CD4-positive, alpha-beta memory T cell (primary cell): ENCODE data around the gene CATSPERZ. TPM values are rescaled to one million over a fixed set of nuclear protein-coding genes. Genes with fewer than 3 reads are reported as not detected.
A peak's percentile ranks its signal among the peaks of the same experiment; 100 is the strongest.

Experiments used
- CTCF ChIA-PET: fragments of 350-600 bp; sonication (Branson Sonifier 250); formaldehyde crosslinking; loops from one replicate; lab custom pipeline; 2021; ENCODE audit warnings: inconsistent platforms; ENCODE audit not compliant: partially characterized antibody; lab: Charles Lee
- POLR2A ChIA-PET: fragments of 350-600 bp; sonication (Branson Sonifier 250); formaldehyde crosslinking; loops from one replicate; lab custom pipeline; 2021; ENCODE audit not compliant: partially characterized antibody; lab: Charles Lee
- DNase-seq, 5 donors: peaks; one replicate each; pipeline versions ENCODE4 v3.0.0 to v3.0.0-alpha.2; 2020 to 2022; ENCODE audit warnings: mixed read lengths in 1 of 5
- H3K27ac ChIP-seq: one replicate; pipeline ENCODE4 v1.7.0; 2013; ENCODE audit warnings: low read depth, low read length
- H3K27me3 ChIP-seq: 2 replicates; pipeline ENCODE4 v1.7.0; 2013; ENCODE audit warnings: mild to moderate bottlenecking, low read length, moderate library complexity; ENCODE audit not compliant: insufficient read depth
- H3K36me3 ChIP-seq: 2 replicates; pipeline ENCODE4 v1.7.0; 2013; ENCODE audit warnings: mild to moderate bottlenecking, low read length, moderate library complexity; ENCODE audit not compliant: insufficient read depth
- H3K4me1 ChIP-seq: 2 replicates; pipeline ENCODE4 v1.7.0; 2013; ENCODE audit warnings: mild to moderate bottlenecking, low read length, moderate library complexity; ENCODE audit not compliant: insufficient read depth
- H3K4me3 ChIP-seq, 2 donors: one replicate each; pipeline ENCODE4 v1.7.0; 2013; ENCODE audit warnings: low read length in 2 of 2, mild to moderate bottlenecking in 1 of 2
- H3K9me3 ChIP-seq, 2 donors: one replicate each; pipeline ENCODE4 v1.7.0; 2013; ENCODE audit warnings: low read length in 2 of 2, control low read depth in 1 of 2; ENCODE audit not compliant: control insufficient read depth in 1 of 2
- H3K27ac Mint-ChIP-seq, 7 donors: one replicate each; pipeline ENCODE4 v1.8.0; 2020 to 2021; ENCODE audit warnings: mixed read lengths in 7 of 7, mild to moderate bottlenecking in 6 of 7, inconsistent platforms in 3 of 7, moderate library complexity in 3 of 7
- H3K27me3 Mint-ChIP-seq, 2 donors: one replicate each; pipeline ENCODE4 v1.8.0; 2020 to 2021; ENCODE audit warnings: mixed read lengths in 2 of 2
- H3K36me3 Mint-ChIP-seq, 2 donors: one replicate each; pipeline ENCODE4 v1.8.0; 2020 to 2021; ENCODE audit warnings: mixed read lengths in 2 of 2, inconsistent platforms in 1 of 2, mild to moderate bottlenecking in 1 of 2
- H3K4me1 Mint-ChIP-seq, 4 donors: one replicate each; pipeline ENCODE4 v1.8.0; 2020 to 2021; ENCODE audit warnings: mixed read lengths in 4 of 4, mild to moderate bottlenecking in 1 of 4
- H3K4me3 Mint-ChIP-seq, 8 donors: one replicate each; pipeline ENCODE4 v1.8.0; 2020 to 2021; ENCODE audit warnings: mixed read lengths in 8 of 8, mild to moderate bottlenecking in 7 of 8, moderate library complexity in 6 of 8, inconsistent platforms in 3 of 8
- H3K9me3 Mint-ChIP-seq, 8 donors: one replicate each; pipeline ENCODE4 v1.8.0; 2020 to 2021; ENCODE audit warnings: mixed read lengths in 8 of 8, mild to moderate bottlenecking in 5 of 8, inconsistent platforms in 3 of 8, moderate library complexity in 1 of 8
- intact Hi-C: fragments of 100-400 bp; cut with micrococcal nuclease; formaldehyde crosslinking; loops from one replicate; pipeline ENCODE4 v1.15.1; 2023
- polyA plus RNA-seq, 2 donors: library from polyadenylated mRNA; unstranded; fragments of 300-500 nt; fragmentation: Illumina TruSeq; gene quantifications; one replicate each; pipeline ENCODE4 v1.2.3, GENCODE V29; 2021
- total RNA-seq, 2 experiments: library from RNA; stranded (reverse); gene quantifications; one replicate each; pipeline ENCODE4 v1.2.3, GENCODE V29; 2021

CATSPERZ gene
- total and polyA plus RNA-seq, 4 experiments from 2014 or later: not detected

GRCh38 chr11:64284962-64285884 lies 14.9 kb upstream of the CATSPERZ start, which contains the start of gene GPR137:
TSS of gene GPR137 (plus strand) at chr11:64285848. CDS start at chr11:64286525, 677 bp downstream.
- peaks cover 0 to under 1% of the 10 kb centered on the region in 2 donors for H3K27me3 Mint-ChIP-seq
- H3K27ac ChIP-seq: peak within 1 kb of the TSS; percentile 100
- peak within 1 kb of the TSS; percentile 93 to 96 for H3K4me3 ChIP-seq
- H3K4me3 Mint-ChIP-seq: peak within 1 kb of the TSS; percentile 90 to 93 (median 92)
- intact Hi-C loops: loop anchor here (1.0 kb wide), 6 partner anchors 15 to 100 kb away; partner anchors contain the start of genes FKBP2, PPP1R14B and TRMT112
- no peaks in the 10 kb centered on the region for H3K9me3 ChIP-seq
- H3K36me3 Mint-ChIP-seq: peaks cover 0 to 11% of the 10 kb centered on the region in 2 donors
- no peaks in the 10 kb centered on the region for H3K36me3 ChIP-seq
- ChIA-PET POLR2A (interaction anchor here (0.7 to 8.6 kb wide), 22 partner anchors 9 to 1444 kb away, joined by 3 to 233 read pairs (median 6); partner anchors contain the start of genes CATSPERZ, ESRRA, FERMT3 and FKBP2), CTCF (interaction anchor here (1.5 to 7.3 kb wide), 5 partner anchors 13 to 80 kb away, joined by 7 to 47 read pairs (median 21); partner anchors contain the start of genes CATSPERZ and FERMT3)
- H3K9me3 Mint-ChIP-seq: no peaks in the 10 kb centered on the region
- peak within 1 kb of the TSS; percentile 96 to 99 (median 98) for H3K27ac Mint-ChIP-seq
- H3K27me3 ChIP-seq: no peaks in the 10 kb centered on the region
- peaks cover 24% of the 10 kb centered on the region for H3K4me1 ChIP-seq
- H3K4me1 Mint-ChIP-seq: peaks cover 11 to 48% (median 23%) of the 10 kb centered on the region in 4 donors
- peak; percentile 94 to 98 (median 96) for DNase-seq

GRCh38 chr11:64285885-64286800 lies 14.0 kb upstream of the CATSPERZ start:
- DNase-seq: no peak
- ChIA-PET CTCF (interaction anchor here (1.7 to 7.3 kb wide), 4 partner anchors 14 to 81 kb away, joined by 7 to 47 read pairs (median 28); partner anchors contain the start of genes CATSPERZ and FERMT3), POLR2A (interaction anchor here (1.2 to 8.6 kb wide), 9 partner anchors 16 to 100 kb away, joined by 3 to 233 read pairs (median 23); partner anchors contain the start of genes CATSPERZ, ESRRA, FERMT3 and FKBP2)
- H3K4me3 ChIP-seq: peak overlapping the region in 1 of 2 donors; percentile 96
- peaks cover 6% of the 10 kb centered on the region for H3K27me3 ChIP-seq
- H3K4me1 ChIP-seq: peaks cover 24% of the 10 kb centered on the region
- H3K9me3 ChIP-seq: no peaks in the 10 kb centered on the region
- Mint-ChIP-seq H3K27ac (peak overlapping the region; percentile 77 to 99 (median 90)), H3K9me3 (no peaks in the 10 kb centered on the region), H3K27me3 (peaks cover 5 to 7% of the 10 kb centered on the region in 2 donors), H3K4me3 (peak overlapping the region; percentile 71 to 82 (median 80)), H3K4me1 (peaks cover 15 to 54% (median 27%) of the 10 kb centered on the region in 4 donors), H3K36me3 (peaks cover 0 to 11% of the 10 kb centered on the region in 2 donors)
- intact Hi-C loops: loop anchor here (1.0 kb wide), 6 partner anchors 16 to 101 kb away; partner anchors contain the start of genes FKBP2, PPP1R14B and TRMT112
- H3K27ac ChIP-seq: peak overlapping the region; percentile 100
- no peaks in the 10 kb centered on the region for H3K36me3 ChIP-seq

- Histone ChIP-seq H3K36me3 (no peaks in the 10 kb centered on the region), H3K27ac (no peak overlapping the region), H3K9me3 (no peaks in the 10 kb centered on the region), H3K4me1 (peaks cover 26% of the 10 kb centered on the region), H3K4me3 (no peak overlapping the region), H3K27me3 (peaks cover 8% of the 10 kb centered on the region)
- intact Hi-C loops: no loop called here
- H3K9me3 Mint-ChIP-seq: no peaks in the 10 kb centered on the region
- H3K4me3 Mint-ChIP-seq: peak overlapping the region; percentile 71 to 82 (median 80)
- DNase-seq: no peak
- H3K27ac Mint-ChIP-seq: peak overlapping the region; percentile 77 to 95 (median 90)
- H3K4me1 Mint-ChIP-seq: peaks cover 14 to 50% (median 24%) of the 10 kb centered on the region in 4 donors
- H3K36me3 Mint-ChIP-seq: peaks cover 0 to 7% of the 10 kb centered on the region in 2 donors
- CTCF ChIA-PET: interaction anchor here (1.7 to 7.3 kb wide), 3 partner anchors 15 to 81 kb away, joined by 7 to 47 read pairs (median 34); partner anchors contain the start of genes CATSPERZ and FERMT3
- POLR2A ChIA-PET: interaction anchor here (6.2 to 8.6 kb wide), 2 partner anchors 17 kb away, joined by 81 to 233 read pairs; partner anchors contain the start of genes CATSPERZ and ESRRA
- H3K27me3 Mint-ChIP-seq: peaks cover 5 to 7% of the 10 kb centered on the region in 2 donors
Measured at GRCh38 chr11:64286801-64287159, 13.4 kb upstream of the CATSPERZ start.

- Mint-ChIP-seq H3K9me3 (no peaks in the 10 kb centered on the region), H3K27me3 (peaks cover 6 to 9% of the 10 kb centered on the region in 2 donors), H3K4me3 (peak overlapping the region in 2 of 8 donors; percentile 44 to 59), H3K27ac (peak overlapping the region in 1 of 7 donors; percentile 44), H3K36me3 (peaks cover 0 to 4% of the 10 kb centered on the region in 2 donors), H3K4me1 (peaks cover 11 to 49% (median 23%) of the 10 kb centered on the region in 4 donors)
- CTCF ChIA-PET: interaction anchor here (1.7 to 7.3 kb wide), 3 partner anchors 14 to 82 kb away, joined by 7 to 47 read pairs (median 34); partner anchors contain the start of genes CATSPERZ and FERMT3
- peaks cover 35% of the 10 kb centered on the region for H3K4me1 ChIP-seq
- H3K4me3 ChIP-seq: no peak overlapping the region
- intact Hi-C loops: no loop called here
- H3K9me3 ChIP-seq: no peaks in the 10 kb centered on the region
- H3K36me3 ChIP-seq: no peaks in the 10 kb centered on the region
- H3K27ac ChIP-seq: no peak overlapping the region
- DNase-seq: no peak
- POLR2A ChIA-PET: interaction anchor here (6.2 to 8.6 kb wide), 2 partner anchors 16 to 18 kb away, joined by 81 to 233 read pairs; partner anchors contain the start of genes CATSPERZ and ESRRA
- peaks cover 12% of the 10 kb centered on the region for H3K27me3 ChIP-seq
Measured at GRCh38 chr11:64287676-64288352, 12.3 kb upstream of the CATSPERZ start.

GRCh38 chr11:64288353-64288750 lies 11.8 kb upstream of the CATSPERZ start:
- peaks cover 0 to 4% of the 10 kb centered on the region in 2 donors for H3K36me3 Mint-ChIP-seq
- H3K27ac Mint-ChIP-seq: no peak overlapping the region
- H3K4me3 Mint-ChIP-seq: peak overlapping the region in 2 of 8 donors; percentile 25 to 29
- no peaks in the 10 kb centered on the region for H3K9me3 Mint-ChIP-seq
- Histone ChIP-seq H3K9me3 (no peaks in the 10 kb centered on the region), H3K27me3 (peaks cover 17% of the 10 kb centered on the region), H3K4me1 (peaks cover 29% of the 10 kb centered on the region), H3K36me3 (no peaks in the 10 kb centered on the region), H3K27ac (no peak overlapping the region), H3K4me3 (no peak overlapping the region)
- ChIA-PET CTCF (interaction anchor here (1.6 to 2.6 kb wide), 2 partner anchors 20 to 83 kb away, joined by 3 to 10 read pairs; no protein-coding TSS in a partner anchor), POLR2A (interaction anchor here (0.9 to 8.6 kb wide), 2 partner anchors 15 to 19 kb away, joined by 3 to 81 read pairs; partner anchors contain the start of genes CATSPERZ and ESRRA)
- intact Hi-C loops: no loop called here
- peaks cover 9 to 43% (median 19%) of the 10 kb centered on the region in 4 donors for H3K4me1 Mint-ChIP-seq
- no peak for DNase-seq
- H3K27me3 Mint-ChIP-seq: peaks cover 11 to 14% of the 10 kb centered on the region in 2 donors
